Measurements from ENCODE around the gene ALOX15B. TPM values are rescaled to one million over a fixed set of nuclear protein-coding genes. Genes with fewer than 3 reads are reported as not detected.

Gene ALOX15B
- total and polyA plus RNA-seq, 2 experiments from 2014 or later = 5.7 to 26.1 TPM

GRCh38 chr17:8012996-8013640 is 25.7 kb upstream of the ALOX15B start:
- Histone ChIP-seq H3K4me3 (no peak overlapping the region), H3K27me3 (no peaks in the 10 kb centered on the region), H3K4me1 (ENCODE audit: insufficient read depth) (peaks cover 20% of the 10 kb centered on the region), H3K36me3 (replicated peaks; ENCODE audit: insufficient read depth, low read depth) (no peaks in the 10 kb centered on the region), H3K27ac (no peak overlapping the region), H2AFZ (no peak overlapping the region), H3K79me2 (no peaks in the 10 kb centered on the region), H3K4me2 (no peak overlapping the region), H4K20me1 (ENCODE audit: insufficient read depth, poor library complexity, severe bottlenecking) (no peaks in the 10 kb centered on the region), H3K9me3 (ENCODE audit: low read depth) (no peaks in the 10 kb centered on the region), H3K9me2 (replicated peaks; ENCODE audit: insufficient read depth) (no peaks in the 10 kb centered on the region)
- 93% methylated on average over 16 of the region's 17 CpGs for WGBS (ENCODE audit: low lambda C conversion rate, missing lambda C conversion rate)
- DNase-seq (ENCODE audit: low spot score) = no peak
- TF ChIP-seq CTCF (IDR thresholded peaks at IDR 0.05; ENCODE audit: poor library complexity) (no peak), EZH2phosphoT487 (IDR thresholded peaks at IDR 0.05; ENCODE audit: low read depth, severe bottlenecking, unreplicated experiment) (no peak), EZH2 (IDR thresholded peaks at IDR 0.05; ENCODE audit: borderline replicate concordance) (no peak)

- TF ChIP-seq EZH2 (IDR thresholded peaks at IDR 0.05; ENCODE audit: borderline replicate concordance) = no peak
- TF ChIP-seq CTCF (IDR thresholded peaks at IDR 0.05; ENCODE audit: poor library complexity) = no peak
- TF ChIP-seq EZH2phosphoT487 (IDR thresholded peaks at IDR 0.05; ENCODE audit: low read depth, severe bottlenecking, unreplicated experiment) = no peak
- H3K27me3 ChIP-seq = no peaks in the 10 kb centered on the region
- H3K4me1 ChIP-seq (ENCODE audit: insufficient read depth) = peaks cover 20% of the 10 kb centered on the region
Observed at GRCh38 chr17:8013731-8014557, 24.9 kb upstream of the ALOX15B start.

GRCh38 chr17:8014558-8014850 is 24.4 kb upstream of the ALOX15B start:
- TF ChIP-seq EZH2phosphoT487 (IDR thresholded peaks at IDR 0.05; ENCODE audit: low read depth, severe bottlenecking, unreplicated experiment) (no peak), CTCF (IDR thresholded peaks at IDR 0.05; ENCODE audit: poor library complexity) (no peak), EZH2 (IDR thresholded peaks at IDR 0.05; ENCODE audit: borderline replicate concordance) (no peak)

More at GRCh38 chr17:8013731-8014557, 24.9 kb upstream of the ALOX15B start:
- H3K27ac ChIP-seq = no peak overlapping the region
- no peaks in the 10 kb centered on the region for H3K79me2 ChIP-seq
- no peak for DNase-seq (ENCODE audit: low spot score)
- H3K4me3 ChIP-seq = no peak overlapping the region
- no peaks in the 10 kb centered on the region for H4K20me1 ChIP-seq (ENCODE audit: insufficient read depth, poor library complexity, severe bottlenecking)
- H2AFZ ChIP-seq = no peak overlapping the region
- H3K4me2 ChIP-seq = no peak overlapping the region
- no peaks in the 10 kb centered on the region for H3K9me3 ChIP-seq (ENCODE audit: low read depth)
- WGBS (ENCODE audit: low lambda C conversion rate, missing lambda C conversion rate) = 91% methylated on average over 12 of the region's 12 CpGs
- no peaks in the 10 kb centered on the region for H3K36me3 ChIP-seq (replicated peaks; ENCODE audit: insufficient read depth, low read depth)
- no peaks in the 10 kb centered on the region for H3K9me2 ChIP-seq (replicated peaks; ENCODE audit: insufficient read depth)

More at GRCh38 chr17:8014558-8014850, 24.4 kb upstream of the ALOX15B start:
- no peak overlapping the region for H2AFZ ChIP-seq
- H3K27me3 ChIP-seq = no peaks in the 10 kb centered on the region
- H3K79me2 ChIP-seq = no peaks in the 10 kb centered on the region
- no peak overlapping the region for H3K27ac ChIP-seq
- H3K4me2 ChIP-seq = no peak overlapping the region
- no peak for DNase-seq (ENCODE audit: low spot score)
- H3K4me3 ChIP-seq = no peak overlapping the region
- WGBS (ENCODE audit: low lambda C conversion rate, missing lambda C conversion rate) = 94% methylated on average over 9 of the region's 9 CpGs
- no peaks in the 10 kb centered on the region for H4K20me1 ChIP-seq (ENCODE audit: insufficient read depth, poor library complexity, severe bottlenecking)
- H3K9me3 ChIP-seq (ENCODE audit: low read depth) = no peaks in the 10 kb centered on the region
- no peaks in the 10 kb centered on the region for H3K9me2 ChIP-seq (replicated peaks; ENCODE audit: insufficient read depth)
- H3K36me3 ChIP-seq (replicated peaks; ENCODE audit: insufficient read depth, low read depth) = no peaks in the 10 kb centered on the region
- peaks cover 25% of the 10 kb centered on the region for H3K4me1 ChIP-seq (ENCODE audit: insufficient read depth)

Data from hepatocyte (in vitro differentiated cells).